ENCODE measurements around the gene SLC4A9.
"Not testable (repeated sequence)": the region's sequence is repeated elsewhere in the genome, so short reads cannot be mapped to it uniquely, and the experiment has no call there.

SLC4A9 gene

DNA sequence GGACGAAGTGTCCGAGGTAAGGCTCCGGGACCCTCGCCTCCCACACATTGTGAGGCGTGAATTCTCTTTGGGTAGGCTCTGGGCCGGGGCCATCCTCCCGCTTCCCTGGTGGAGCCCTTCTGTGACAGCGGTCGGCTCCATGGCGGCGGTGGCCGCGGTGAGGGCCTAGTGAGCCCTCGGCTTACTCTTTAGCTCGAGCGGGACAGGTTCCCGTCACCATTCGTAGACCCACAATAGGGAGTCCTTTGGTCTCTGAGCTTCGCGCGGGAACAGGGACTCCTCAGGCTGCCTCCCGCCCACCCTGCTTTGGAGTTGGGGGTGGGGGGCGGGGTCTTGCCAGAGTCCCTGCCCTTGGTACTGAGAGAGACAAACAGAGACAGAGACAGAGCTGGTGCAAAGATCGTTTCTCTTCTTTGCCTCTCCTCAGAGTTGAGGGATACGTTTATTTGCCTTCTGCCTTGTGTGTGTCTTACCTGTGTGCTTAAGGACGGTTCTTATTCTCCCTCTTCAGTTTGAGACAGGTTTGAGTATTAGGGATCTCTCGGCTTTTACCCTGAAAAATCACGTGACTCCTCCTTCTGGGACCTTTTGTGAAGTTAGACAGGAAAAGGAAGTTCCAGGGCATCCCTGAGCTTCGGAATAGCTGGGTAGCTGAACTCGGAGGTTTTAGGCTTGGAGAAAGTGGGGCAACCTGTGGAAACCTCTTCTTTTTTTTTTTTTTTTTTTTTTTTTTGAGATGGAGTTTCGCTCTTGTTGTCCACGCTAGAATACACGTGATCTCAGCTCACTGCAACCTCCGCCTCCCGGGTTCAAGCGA, 42.5 kb downstream of the SLC4A9 start:
- DNase-seq: peak; percentile 57

DNA sequence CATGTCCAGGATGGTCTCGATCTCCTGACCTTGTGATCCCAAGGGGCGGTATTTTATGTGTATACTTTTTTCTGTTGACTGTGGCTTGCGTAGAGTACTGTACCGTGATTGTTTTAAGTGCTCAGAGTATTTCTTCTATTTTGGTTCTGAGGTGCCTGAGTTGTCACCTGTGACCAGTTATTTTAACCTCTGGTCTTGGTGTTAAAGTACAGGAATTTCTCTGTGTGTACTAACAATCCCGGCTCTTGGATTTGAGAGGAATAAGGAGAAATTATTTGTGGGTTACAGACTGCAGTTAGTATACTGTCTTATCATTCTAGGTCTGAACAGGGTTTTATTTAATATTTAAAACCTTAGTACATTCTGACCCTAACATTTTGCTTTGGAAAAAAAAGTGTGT, 43.6 kb downstream of the SLC4A9 start:
- DNase-seq: no peak

DNA sequence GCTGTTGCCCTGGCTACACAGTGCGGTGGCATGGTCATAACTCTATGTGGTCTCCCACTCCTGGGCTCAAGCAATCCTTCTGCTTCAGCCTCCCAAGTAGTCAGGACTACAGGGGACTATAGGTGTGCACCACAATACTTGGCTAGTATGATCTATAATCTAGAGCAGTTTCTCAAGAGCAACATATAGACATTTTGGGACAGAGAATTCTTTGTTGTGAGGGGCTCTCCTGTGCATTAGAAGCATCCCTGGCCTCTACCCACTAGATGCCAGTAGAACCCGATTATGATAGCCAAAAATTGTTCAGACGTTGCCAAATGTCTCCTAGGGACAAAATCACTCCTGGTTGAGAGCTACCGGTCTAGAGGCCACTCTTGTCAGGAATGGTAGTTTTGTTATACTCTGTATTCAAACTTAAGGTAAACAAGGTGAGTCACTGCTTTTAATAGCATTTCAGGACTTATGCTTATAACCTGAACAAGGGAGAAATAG, 48.8 kb downstream of the SLC4A9 start:
- no peak for DNase-seq

DNA sequence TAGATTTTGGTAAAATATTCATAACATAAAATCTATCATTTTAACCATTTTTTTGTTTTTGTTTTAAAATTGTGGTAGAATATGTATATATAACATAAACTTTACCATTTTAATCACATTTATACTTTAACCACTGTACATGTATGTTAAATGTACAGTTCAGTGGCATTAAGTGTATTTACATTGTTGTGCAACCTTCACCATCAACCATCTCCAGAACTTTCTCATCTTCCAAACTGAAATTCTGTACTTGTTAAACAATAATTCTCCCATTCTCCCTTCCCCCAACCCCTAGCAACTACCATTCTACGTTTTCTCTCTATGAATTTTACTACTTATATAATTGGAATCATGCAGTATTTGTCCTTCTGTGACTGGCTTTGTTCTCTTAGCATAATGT, 53.2 kb downstream of the SLC4A9 start:
- no peak for DNase-seq

DNA sequence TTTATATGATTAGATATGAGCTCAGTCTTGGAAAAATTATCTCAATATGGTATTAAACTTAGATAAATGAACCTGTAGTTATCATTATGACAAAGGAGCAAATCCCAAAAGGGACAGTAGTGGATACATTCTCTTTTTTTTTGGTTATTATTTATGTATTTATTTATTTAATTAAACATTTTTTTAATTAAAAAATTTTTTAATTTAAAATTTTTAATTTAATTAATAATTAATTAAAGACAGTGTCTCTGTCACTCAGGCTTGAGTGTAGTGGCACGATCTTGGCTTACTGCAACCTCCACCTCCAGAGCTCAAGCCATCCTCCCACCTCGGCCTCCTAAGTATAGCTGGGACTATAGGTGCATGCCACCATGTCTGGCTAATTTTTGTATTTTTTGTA, 57.2 kb downstream of the SLC4A9 start:
- no peak for DNase-seq

DNA sequence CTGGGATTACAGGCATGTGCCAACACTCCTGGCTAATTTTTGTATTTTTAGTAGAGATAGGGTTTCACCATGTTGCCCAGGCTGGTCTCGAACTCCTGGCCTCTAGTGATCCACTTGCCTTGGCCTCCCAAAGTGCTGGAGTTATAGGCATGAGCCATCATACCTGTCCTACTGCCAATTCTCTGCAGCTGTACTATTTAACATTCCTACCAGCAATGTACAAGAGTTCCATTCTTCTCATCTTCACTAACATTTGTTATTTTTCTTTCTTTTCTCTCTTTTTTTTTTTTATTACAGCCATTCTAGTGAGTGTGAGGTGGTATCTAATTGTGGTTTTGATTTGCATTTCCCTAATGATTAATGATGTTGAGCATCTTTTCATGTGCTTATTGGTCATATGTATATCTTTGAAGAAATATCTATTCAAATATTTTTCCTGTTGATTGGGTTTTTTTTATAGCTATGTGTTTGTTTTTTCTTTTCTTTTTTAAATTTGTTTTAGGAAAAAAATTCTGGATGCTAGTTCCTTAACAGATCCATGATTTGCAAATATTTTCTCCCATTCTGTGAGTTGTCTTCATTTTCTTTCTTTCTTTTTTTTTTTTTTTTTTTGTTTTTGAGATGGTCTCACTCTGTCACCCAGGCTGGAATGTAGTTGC, 59.0 kb downstream of the SLC4A9 start:
- no peak for DNase-seq

DNA sequence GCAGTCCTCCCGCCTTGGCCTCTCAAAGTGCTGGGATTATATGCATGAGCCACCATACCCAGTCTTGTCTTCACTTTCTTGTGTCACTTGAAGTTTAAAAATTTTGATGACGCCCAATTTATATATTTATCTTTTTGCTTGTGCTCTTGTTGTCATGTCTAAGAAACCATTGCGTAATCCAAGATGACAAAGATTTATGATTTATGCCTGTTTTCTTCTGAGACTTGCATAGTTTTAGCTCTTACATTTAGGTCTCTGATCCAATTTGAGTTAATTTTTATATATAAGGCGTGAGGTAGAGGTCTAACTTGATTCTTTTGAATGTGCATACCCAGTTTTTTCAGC, 60.2 kb downstream of the SLC4A9 start:
- DNase-seq: no peak

DNA sequence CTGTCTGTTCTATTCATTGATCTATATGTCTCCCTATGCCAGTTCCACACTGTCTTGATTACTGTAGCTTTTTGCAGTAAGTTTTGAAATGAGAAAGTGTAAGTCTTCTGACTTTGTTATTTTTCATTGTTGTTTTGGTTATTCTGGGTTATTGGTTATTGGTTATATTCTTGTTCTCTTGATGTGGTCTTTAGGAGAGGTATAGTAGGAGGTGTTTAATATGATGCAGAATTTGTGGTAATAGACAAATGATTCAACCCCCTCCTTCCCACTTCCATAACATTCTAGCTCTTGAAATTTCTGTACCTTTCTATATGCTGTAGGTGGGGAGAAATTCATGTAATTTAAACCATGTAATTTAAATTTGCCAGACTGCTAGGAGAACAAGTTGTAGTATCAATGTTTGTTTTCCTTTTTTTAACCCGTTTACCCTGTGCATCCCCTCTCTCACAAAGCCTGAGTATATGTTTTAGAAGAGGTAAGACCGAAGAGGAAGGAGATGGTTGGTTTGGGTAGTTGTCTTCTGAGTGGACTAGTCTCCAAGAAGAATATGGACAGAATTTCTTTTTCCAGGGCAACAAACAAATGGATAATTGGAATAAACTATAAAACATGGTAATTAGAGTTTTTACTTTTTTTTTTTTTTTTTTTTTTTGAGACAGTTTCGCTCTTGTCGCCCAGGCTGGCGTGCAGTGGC, 60.8 kb downstream of the SLC4A9 start:
- no peak for DNase-seq

DNA sequence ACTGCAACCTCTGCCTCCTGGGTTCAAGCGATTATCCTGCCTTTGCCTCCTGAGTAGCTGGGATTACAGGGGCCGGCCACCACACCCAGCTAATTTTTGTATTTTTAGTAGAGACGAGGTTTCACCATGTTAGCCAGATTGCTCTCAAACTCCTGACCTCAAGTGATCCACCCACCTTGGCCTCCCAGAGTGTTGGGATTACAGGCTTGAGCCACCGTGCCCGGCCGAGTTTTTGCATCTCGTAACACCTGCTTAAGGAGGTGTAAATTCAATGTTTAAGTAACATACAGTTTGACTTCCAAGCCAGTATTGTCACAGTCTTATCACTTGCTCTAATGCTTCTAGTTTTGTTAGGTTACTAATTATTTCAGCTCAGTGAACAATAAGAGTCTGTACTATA, 61.4 kb downstream of the SLC4A9 start:
- not testable (repeated sequence) for DNase-seq

DNA sequence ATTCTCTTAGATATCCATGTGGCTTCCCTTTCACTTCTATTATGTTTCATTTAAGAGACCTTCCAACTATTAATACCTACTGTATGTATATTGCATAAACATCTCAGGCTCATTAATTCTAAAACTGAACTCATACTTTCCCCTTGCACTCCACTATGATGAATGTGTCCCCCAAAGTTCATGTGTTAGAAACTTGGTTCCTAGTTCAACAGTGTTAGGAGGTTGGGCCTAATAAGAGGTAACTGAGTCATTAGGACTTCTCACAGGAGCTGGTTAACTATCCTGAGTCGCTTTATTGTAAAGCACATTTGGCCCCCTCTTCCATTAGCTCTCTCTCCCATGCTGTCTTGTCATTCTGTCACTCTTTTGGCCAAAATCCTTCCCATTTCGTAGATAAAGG, 63.6 kb downstream of the SLC4A9 start:
- no peak for DNase-seq

DNA sequence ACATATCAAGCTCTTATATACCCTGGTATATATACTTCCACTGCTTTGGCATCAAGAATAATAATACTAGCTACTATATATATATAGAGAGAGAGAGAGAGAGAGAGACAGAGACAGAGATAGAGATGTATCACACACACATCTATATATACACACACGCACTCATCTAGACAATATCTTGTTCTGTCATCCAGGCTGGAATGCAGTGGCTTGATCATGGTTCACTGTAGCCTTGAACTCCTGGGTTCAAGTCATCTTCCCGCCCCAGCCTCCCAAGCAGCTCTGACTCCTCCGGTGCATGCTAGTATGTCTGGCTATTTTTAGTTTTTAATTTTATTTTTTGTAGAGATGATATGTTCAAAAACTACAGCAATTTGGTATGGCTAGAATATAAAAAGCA, 64.1 kb downstream of the SLC4A9 start:
- DNase-seq: no peak

All from NCI-H226 (cell line).